ENCODE measurements around the gene PANK1. TPM values are rescaled to one million over a fixed set of nuclear protein-coding genes. Genes with fewer than 3 reads are reported as not detected.

The PANK1 gene
- total and polyA plus RNA-seq, 2 of the 8 experiments (the other 6 are each of a cell fraction or from before 2014, with no cell fraction given): 18.5 to 40.4 TPM

DNA sequence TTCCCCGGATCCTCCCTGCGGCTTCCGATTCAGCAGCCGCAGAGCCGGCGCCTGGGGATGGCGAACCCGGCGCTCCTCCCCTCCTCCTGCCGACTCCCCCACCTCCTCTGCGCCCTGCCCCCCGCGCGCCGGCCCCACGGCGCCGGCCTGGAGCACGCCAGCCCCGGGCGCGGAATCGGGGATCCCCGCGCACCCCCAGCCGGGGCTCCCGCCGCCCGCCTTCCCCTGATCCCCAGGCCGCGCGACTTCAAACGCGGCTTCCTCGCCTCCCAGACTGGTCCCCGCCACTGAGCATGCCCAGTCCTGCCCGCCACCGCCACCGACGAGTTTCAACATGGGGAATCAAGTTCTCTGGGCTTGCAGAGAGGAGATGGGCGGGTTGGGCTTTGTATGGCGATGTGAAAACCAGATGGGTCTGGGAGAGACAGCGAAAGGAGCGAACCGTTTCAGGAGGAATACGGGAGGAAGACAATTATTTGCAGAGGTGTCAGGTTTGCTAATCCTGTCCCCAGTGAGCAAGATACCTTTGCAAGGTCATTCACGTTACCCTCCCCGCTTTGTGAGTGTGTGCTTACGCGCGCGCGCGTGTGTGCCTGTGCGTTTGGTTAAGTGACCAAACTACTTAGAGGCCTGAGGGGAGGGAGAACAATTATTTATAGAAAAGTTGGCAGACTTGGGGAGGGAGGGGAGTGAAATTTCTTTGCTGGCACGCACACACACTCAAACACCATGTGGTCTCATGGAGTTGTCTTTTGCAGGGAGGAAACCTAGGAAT, at the start of gene PANK1 (continued):
- TF ChIP-seq, protein P1, sequence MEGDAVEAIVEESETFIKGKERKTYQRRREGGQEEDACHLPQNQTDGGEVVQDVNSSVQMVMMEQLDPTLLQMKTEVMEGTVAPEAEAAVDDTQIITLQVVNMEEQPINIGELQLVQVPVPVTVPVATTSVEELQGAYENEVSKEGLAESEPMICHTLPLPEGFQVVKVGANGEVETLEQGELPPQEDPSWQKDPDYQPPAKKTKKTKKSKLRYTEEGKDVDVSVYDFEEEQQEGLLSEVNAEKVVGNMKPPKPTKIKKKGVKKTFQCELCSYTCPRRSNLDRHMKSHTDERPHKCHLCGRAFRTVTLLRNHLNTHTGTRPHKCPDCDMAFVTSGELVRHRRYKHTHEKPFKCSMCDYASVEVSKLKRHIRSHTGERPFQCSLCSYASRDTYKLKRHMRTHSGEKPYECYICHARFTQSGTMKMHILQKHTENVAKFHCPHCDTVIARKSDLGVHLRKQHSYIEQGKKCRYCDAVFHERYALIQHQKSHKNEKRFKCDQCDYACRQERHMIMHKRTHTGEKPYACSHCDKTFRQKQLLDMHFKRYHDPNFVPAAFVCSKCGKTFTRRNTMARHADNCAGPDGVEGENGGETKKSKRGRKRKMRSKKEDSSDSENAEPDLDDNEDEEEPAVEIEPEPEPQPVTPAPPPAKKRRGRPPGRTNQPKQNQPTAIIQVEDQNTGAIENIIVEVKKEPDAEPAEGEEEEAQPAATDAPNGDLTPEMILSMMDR (IDR thresholded peaks at IDR 0.05; ENCODE audit: control extremely low read depth in 1 of 3, insufficient read depth in 1 of 3, low read depth in 1 of 3, low read length in 3 of 3): no peak
- TF ChIP-seq YY1 (IDR thresholded peaks at IDR 0.05; ENCODE audit: low read depth, low read length) (peak; percentile 42; the same call in 1 of the 2 replicates), TBP (IDR thresholded peaks at IDR 0.05; ENCODE audit: low read depth, low read length) (peak; percentile 61), RXRA (IDR thresholded peaks at IDR 0.05; ENCODE audit: insufficient read depth, low read depth, low read length) (no peak), POLR2A (IDR thresholded peaks at IDR 0.05; ENCODE audit: control extremely low read depth in 1 of 2, low read depth in 2 of 2, low read length in 2 of 2) (peak in 1 of 2 experiments; percentile 52; a peak in 2 of 3 replicates), MAFK (IDR thresholded peaks at IDR 0.05; ENCODE audit: low read depth, low read length) (no peak), TAF1 (IDR thresholded peaks at IDR 0.05; ENCODE audit: low read depth, low read length) (peak; percentile 71), PHF8 (conservative IDR thresholded peaks at IDR 0.05; ENCODE audit: low read depth, low read length) (peak; percentile 52), SIX5 (IDR thresholded peaks at IDR 0.05; ENCODE audit: low read depth, low read length) (no peak), RNF2 (IDR thresholded peaks at IDR 0.05; ENCODE audit: borderline replicate concordance, low read depth, low read length, missing control alignments, poor library complexity, severe bottlenecking) (no peak), NRF1 (IDR thresholded peaks at IDR 0.05; ENCODE audit: low read depth, low read length) (peak; percentile 37; the same call in 1 of the 2 replicates), TAF7 (optimal IDR thresholded peaks at IDR 0.05; ENCODE audit: borderline replicate concordance, low read depth, low read length) (peak; percentile 73), KDM4A (IDR thresholded peaks at IDR 0.05; ENCODE audit: low read depth, low read length, severe bottlenecking) (no peak), FOSL1 (IDR thresholded peaks at IDR 0.05; ENCODE audit: insufficient read depth, low read depth, low read length) (no peak)

All from H1 (cell line).